ENCODE measurements around the gene PRDX5.
A peak's percentile ranks its signal among the peaks of the same experiment; 100 is the strongest.

Gene PRDX5

GRCh38 chr11:64285885-64286800 lies 31.8 kb upstream of the PRDX5 start:
- TF ChIP-seq EGR1 (IDR thresholded peaks at IDR 0.05) (no peak), TEAD4 (IDR thresholded peaks at IDR 0.05) (no peak), CEBPB (IDR thresholded peaks at IDR 0.05) (no peak), NFIC (IDR thresholded peaks at IDR 0.05) (no peak), ZBTB7A (IDR thresholded peaks at IDR 0.05; ENCODE audit: low read depth) (peak; percentile 39; the same call in 1 of the 2 replicates), TCF12 (IDR thresholded peaks at IDR 0.05; ENCODE audit: low read depth) (peak; percentile 8; the same call in 1 of the 2 replicates), REST (IDR thresholded peaks at IDR 0.05; ENCODE audit: low read depth) (no peak), FOXM1 (IDR thresholded peaks at IDR 0.05; ENCODE audit: borderline replicate concordance, low read depth) (no peak), RAD21 (IDR thresholded peaks at IDR 0.05; ENCODE audit: low read depth) (no peak), CREB1 (IDR thresholded peaks at IDR 0.05; ENCODE audit: low read depth) (no peak), TAF1 (IDR thresholded peaks at IDR 0.05; ENCODE audit: low read depth) (no peak), USF1 (IDR thresholded peaks at IDR 0.05) (no peak)

GRCh38 chr11:64286801-64287159 lies 31.1 kb upstream of the PRDX5 start:
- TF ChIP-seq TCF12 (IDR thresholded peaks at IDR 0.05; ENCODE audit: low read depth) (no peak), YY1 (IDR thresholded peaks at IDR 0.05; ENCODE audit: low read depth) (no peak), TEAD4 (IDR thresholded peaks at IDR 0.05) (no peak), REST (IDR thresholded peaks at IDR 0.05; ENCODE audit: low read depth) (no peak), CEBPB (IDR thresholded peaks at IDR 0.05) (no peak), FOXM1 (IDR thresholded peaks at IDR 0.05; ENCODE audit: borderline replicate concordance, low read depth) (no peak), USF1 (IDR thresholded peaks at IDR 0.05) (no peak), TAF1 (IDR thresholded peaks at IDR 0.05; ENCODE audit: low read depth) (no peak), ZBTB7A (IDR thresholded peaks at IDR 0.05; ENCODE audit: low read depth) (no peak), EGR1 (IDR thresholded peaks at IDR 0.05) (no peak), CREB1 (IDR thresholded peaks at IDR 0.05; ENCODE audit: low read depth) (no peak), MAX (IDR thresholded peaks at IDR 0.05) (no peak), RAD21 (IDR thresholded peaks at IDR 0.05; ENCODE audit: low read depth) (no peak), EP300 (IDR thresholded peaks at IDR 0.05; ENCODE audit: borderline replicate concordance) (no peak), NFIC (IDR thresholded peaks at IDR 0.05) (no peak)

GRCh38 chr11:64287676-64288352 lies 30.1 kb upstream of the PRDX5 start:
- TF ChIP-seq TCF12 (IDR thresholded peaks at IDR 0.05; ENCODE audit: low read depth) = no peak
- no peak for TF ChIP-seq ZBTB7A (IDR thresholded peaks at IDR 0.05; ENCODE audit: low read depth)
- no peak for TF ChIP-seq YY1 (IDR thresholded peaks at IDR 0.05; ENCODE audit: low read depth)
- TF ChIP-seq FOXM1 (IDR thresholded peaks at IDR 0.05; ENCODE audit: borderline replicate concordance, low read depth) = no peak
- no peak for TF ChIP-seq REST (IDR thresholded peaks at IDR 0.05; ENCODE audit: low read depth)
- TF ChIP-seq TAF1 (IDR thresholded peaks at IDR 0.05; ENCODE audit: low read depth) = no peak
- TF ChIP-seq MAX (IDR thresholded peaks at IDR 0.05) = no peak
- no peak for TF ChIP-seq USF1 (IDR thresholded peaks at IDR 0.05)
- TF ChIP-seq CEBPB (IDR thresholded peaks at IDR 0.05) = no peak
- TF ChIP-seq EP300 (IDR thresholded peaks at IDR 0.05; ENCODE audit: borderline replicate concordance) = no peak
